Measurements from ENCODE around the gene DDIT4.
"Not testable (repeated sequence)": the region's sequence is repeated elsewhere in the genome, so short reads cannot be mapped to it uniquely, and the experiment has no call there.

The DDIT4 gene

DNA sequence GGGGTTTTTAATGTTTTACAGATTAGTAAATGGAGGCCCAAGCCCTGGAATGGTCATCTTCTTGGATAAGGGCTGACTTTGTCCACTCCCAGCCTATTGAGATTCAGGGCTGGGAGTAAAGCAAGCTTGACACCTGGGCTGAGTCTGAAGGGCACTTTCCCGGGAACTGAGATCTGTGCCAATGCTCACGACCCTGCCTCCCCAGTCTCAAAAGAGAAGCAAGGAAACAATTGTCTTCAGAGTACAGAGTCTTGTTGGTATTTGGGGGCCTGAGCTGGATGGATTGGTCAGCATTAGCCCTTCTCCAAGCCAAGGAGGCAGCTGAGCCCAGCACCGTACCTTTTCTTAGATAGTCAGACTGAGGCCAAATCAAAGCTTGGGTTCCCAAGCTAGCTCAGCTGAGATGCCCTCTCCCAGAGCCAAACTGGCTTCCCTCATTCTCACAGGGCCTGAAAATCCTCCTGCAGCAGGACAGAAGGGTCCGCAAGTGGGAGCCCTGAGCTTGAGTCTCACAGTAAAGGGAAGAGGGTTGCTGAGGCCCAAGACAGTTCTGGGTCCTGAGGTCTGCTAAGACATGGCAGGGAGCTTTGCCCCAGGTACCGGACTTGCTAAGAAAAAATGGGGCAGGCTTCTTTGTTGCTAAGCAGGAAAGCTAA, 3.7 kb downstream of the DDIT4 start:
- no peak for ATAC-seq
- TF ChIP-seq ZNF8 (CRISPR knock-in tag; IDR thresholded peaks at IDR 0.05) (no peak), ZFP3 (CRISPR knock-in tag; IDR thresholded peaks at IDR 0.05) (no peak), OSR1 (CRISPR knock-in tag; IDR thresholded peaks at IDR 0.05) (no peak), SNAI2 (CRISPR knock-in tag; IDR thresholded peaks at IDR 0.05) (no peak), CSDC2 (CRISPR knock-in tag; IDR thresholded peaks at IDR 0.05) (no peak), TOX (CRISPR knock-in tag; IDR thresholded peaks at IDR 0.05; ENCODE audit: borderline replicate concordance) (no peak), POU6F1 (CRISPR knock-in tag; IDR thresholded peaks at IDR 0.05; ENCODE audit: borderline replicate concordance, low read depth) (no peak), ISL1 (CRISPR knock-in tag; IDR thresholded peaks at IDR 0.05) (no peak), RARB (CRISPR knock-in tag; IDR thresholded peaks at IDR 0.05) (no peak), ZC3H10 (CRISPR knock-in tag; IDR thresholded peaks at IDR 0.05) (no peak)
- TF ChIP-seq, protein P1, sequence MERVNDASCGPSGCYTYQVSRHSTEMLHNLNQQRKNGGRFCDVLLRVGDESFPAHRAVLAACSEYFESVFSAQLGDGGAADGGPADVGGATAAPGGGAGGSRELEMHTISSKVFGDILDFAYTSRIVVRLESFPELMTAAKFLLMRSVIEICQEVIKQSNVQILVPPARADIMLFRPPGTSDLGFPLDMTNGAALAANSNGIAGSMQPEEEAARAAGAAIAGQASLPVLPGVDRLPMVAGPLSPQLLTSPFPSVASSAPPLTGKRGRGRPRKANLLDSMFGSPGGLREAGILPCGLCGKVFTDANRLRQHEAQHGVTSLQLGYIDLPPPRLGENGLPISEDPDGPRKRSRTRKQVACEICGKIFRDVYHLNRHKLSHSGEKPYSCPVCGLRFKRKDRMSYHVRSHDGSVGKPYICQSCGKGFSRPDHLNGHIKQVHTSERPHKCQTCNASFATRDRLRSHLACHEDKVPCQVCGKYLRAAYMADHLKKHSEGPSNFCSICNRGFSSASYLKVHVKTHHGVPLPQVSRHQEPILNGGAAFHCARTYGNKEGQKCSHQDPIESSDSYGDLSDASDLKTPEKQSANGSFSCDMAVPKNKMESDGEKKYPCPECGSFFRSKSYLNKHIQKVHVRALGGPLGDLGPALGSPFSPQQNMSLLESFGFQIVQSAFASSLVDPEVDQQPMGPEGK (CRISPR knock-in tag; IDR thresholded peaks at IDR 0.05; ENCODE audit: borderline replicate concordance): no peak

GRCh38 chr10:72277996-72278667, 4.4 kb downstream of the DDIT4 start:
- no peak for ATAC-seq
- TF ChIP-seq BACH2 (CRISPR knock-in tag; IDR thresholded peaks at IDR 0.05; ENCODE audit: borderline replicate concordance) (no peak), ZC3H10 (CRISPR knock-in tag; IDR thresholded peaks at IDR 0.05) (no peak), PPARA (CRISPR knock-in tag; IDR thresholded peaks at IDR 0.05; ENCODE audit: borderline replicate concordance) (no peak), TCF4 (CRISPR knock-in tag; IDR thresholded peaks at IDR 0.05; ENCODE audit: borderline replicate concordance) (no peak), CSDC2 (CRISPR knock-in tag; IDR thresholded peaks at IDR 0.05) (no peak), OSR1 (CRISPR knock-in tag; IDR thresholded peaks at IDR 0.05) (no peak), ZFP30 (CRISPR knock-in tag; IDR thresholded peaks at IDR 0.05) (no peak), ISL1 (CRISPR knock-in tag; IDR thresholded peaks at IDR 0.05) (no peak), TOX (CRISPR knock-in tag; IDR thresholded peaks at IDR 0.05; ENCODE audit: borderline replicate concordance) (no peak), SNAI2 (CRISPR knock-in tag; IDR thresholded peaks at IDR 0.05) (no peak), ARNTL (CRISPR knock-in tag; IDR thresholded peaks at IDR 0.05; ENCODE audit: borderline replicate concordance, low read depth) (no peak), ZNF70 (CRISPR knock-in tag; IDR thresholded peaks at IDR 0.05) (no peak)

- TF ChIP-seq ZFP3 (CRISPR knock-in tag; IDR thresholded peaks at IDR 0.05) (no peak), TOX (CRISPR knock-in tag; IDR thresholded peaks at IDR 0.05; ENCODE audit: borderline replicate concordance) (no peak), CSDC2 (CRISPR knock-in tag; IDR thresholded peaks at IDR 0.05) (no peak), POU6F1 (CRISPR knock-in tag; IDR thresholded peaks at IDR 0.05; ENCODE audit: borderline replicate concordance, low read depth) (no peak), ZFP30 (CRISPR knock-in tag; IDR thresholded peaks at IDR 0.05) (no peak), SNAI2 (CRISPR knock-in tag; IDR thresholded peaks at IDR 0.05) (no peak), ARNTL (CRISPR knock-in tag; IDR thresholded peaks at IDR 0.05; ENCODE audit: borderline replicate concordance, low read depth) (no peak)
- no peak for ATAC-seq
Observed at GRCh38 chr10:72278668-72279393, 5.1 kb downstream of the DDIT4 start.

GRCh38 chr10:72279587-72279986, 5.9 kb downstream of the DDIT4 start:
- not testable (repeated sequence) for ATAC-seq

GRCh38 chr10:72283131-72283530, 9.4 kb downstream of the DDIT4 start:
- no peak for TF ChIP-seq PPARA (CRISPR knock-in tag; IDR thresholded peaks at IDR 0.05; ENCODE audit: borderline replicate concordance)
- TF ChIP-seq ARNTL (CRISPR knock-in tag; IDR thresholded peaks at IDR 0.05; ENCODE audit: borderline replicate concordance, low read depth): no peak
- TF ChIP-seq, protein P2, sequence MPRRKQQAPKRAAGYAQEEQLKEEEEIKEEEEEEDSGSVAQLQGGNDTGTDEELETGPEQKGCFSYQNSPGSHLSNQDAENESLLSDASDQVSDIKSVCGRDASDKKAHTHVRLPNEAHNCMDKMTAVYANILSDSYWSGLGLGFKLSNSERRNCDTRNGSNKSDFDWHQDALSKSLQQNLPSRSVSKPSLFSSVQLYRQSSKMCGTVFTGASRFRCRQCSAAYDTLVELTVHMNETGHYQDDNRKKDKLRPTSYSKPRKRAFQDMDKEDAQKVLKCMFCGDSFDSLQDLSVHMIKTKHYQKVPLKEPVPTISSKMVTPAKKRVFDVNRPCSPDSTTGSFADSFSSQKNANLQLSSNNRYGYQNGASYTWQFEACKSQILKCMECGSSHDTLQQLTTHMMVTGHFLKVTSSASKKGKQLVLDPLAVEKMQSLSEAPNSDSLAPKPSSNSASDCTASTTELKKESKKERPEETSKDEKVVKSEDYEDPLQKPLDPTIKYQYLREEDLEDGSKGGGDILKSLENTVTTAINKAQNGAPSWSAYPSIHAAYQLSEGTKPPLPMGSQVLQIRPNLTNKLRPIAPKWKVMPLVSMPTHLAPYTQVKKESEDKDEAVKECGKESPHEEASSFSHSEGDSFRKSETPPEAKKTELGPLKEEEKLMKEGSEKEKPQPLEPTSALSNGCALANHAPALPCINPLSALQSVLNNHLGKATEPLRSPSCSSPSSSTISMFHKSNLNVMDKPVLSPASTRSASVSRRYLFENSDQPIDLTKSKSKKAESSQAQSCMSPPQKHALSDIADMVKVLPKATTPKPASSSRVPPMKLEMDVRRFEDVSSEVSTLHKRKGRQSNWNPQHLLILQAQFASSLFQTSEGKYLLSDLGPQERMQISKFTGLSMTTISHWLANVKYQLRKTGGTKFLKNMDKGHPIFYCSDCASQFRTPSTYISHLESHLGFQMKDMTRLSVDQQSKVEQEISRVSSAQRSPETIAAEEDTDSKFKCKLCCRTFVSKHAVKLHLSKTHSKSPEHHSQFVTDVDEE (CRISPR knock-in tag; IDR thresholded peaks at IDR 0.05): no peak

More at GRCh38 chr10:72283131-72283530, 9.4 kb downstream of the DDIT4 start:
- no peak for ATAC-seq

Data from SK-N-SH treated with all-trans-retinoic acid at 6 μM for 48 hours (cell line).